ENCODE data around the gene PXYLP1. TPM values are rescaled to one million over a fixed set of nuclear protein-coding genes. Genes with fewer than 3 reads are reported as not detected.

PXYLP1 gene
- total and polyA plus RNA-seq, 2 donors (not counting 1 experiment from before 2014, with no cell fraction given) = 1.4 to 4.5 TPM

GRCh38 chr3:141202682-141203081 is 28.9 kb upstream of the PXYLP1 start:
- no peak overlapping the region for H3K27ac Mint-ChIP-seq
- Histone ChIP-seq H3K27ac (ENCODE audit: low read length in 2 of 2) (no peak overlapping the region), H3K9ac (ENCODE audit: low read length) (no peak overlapping the region), H3K79me2 (ENCODE audit: control insufficient read depth, insufficient read depth, low read length) (no peaks in the 10 kb centered on the region), H3K4me2 (replicated peaks; ENCODE audit: low read depth, low read length, poor library complexity, severe bottlenecking) (no peak overlapping the region), H3K4me3 (ENCODE audit: control extremely low read depth in 1 of 5, extremely low read depth in 1 of 5, insufficient read depth in 1 of 5, low read depth in 2 of 5, low read length in 4 of 5) (no peak overlapping the region), H2AFZ (ENCODE audit: insufficient read depth, low read depth, low read length, poor library complexity, severe bottlenecking) (no peak overlapping the region), H3K4me1 (ENCODE audit: control insufficient read depth in 2 of 2, insufficient read depth in 2 of 2, low read length in 2 of 2) (no peaks in the 10 kb centered on the region), H3K36me3 (replicated peaks in 1 of 2; ENCODE audit: control extremely low read depth in 1 of 2, control insufficient read depth in 1 of 2, extremely low read depth in 1 of 2, insufficient read depth in 2 of 2, low read length in 1 of 2) (no peaks in the 10 kb centered on the region), H4K20me1 (ENCODE audit: control insufficient read depth, insufficient read depth, low read length, poor library complexity, severe bottlenecking) (no peaks in the 10 kb centered on the region), H3K27me3 (replicated peaks in 1 of 4; ENCODE audit: control extremely low read depth in 1 of 4, control insufficient read depth in 3 of 4, insufficient read depth in 4 of 4, low read length in 3 of 4) (no peaks in the 10 kb centered on the region), H3K9me3 (ENCODE audit: control extremely low read depth in 1 of 3, control insufficient read depth in 2 of 3, insufficient read depth in 1 of 3, low read length in 2 of 3) (no peaks in the 10 kb centered on the region)
- H3K27me3 Mint-ChIP-seq = peaks cover 33% of the 10 kb centered on the region
- CTCF ChIA-PET = no interaction called here
- no peak overlapping the region for H3K4me3 Mint-ChIP-seq
- intact Hi-C loops (cut with micrococcal nuclease) = no loop called here
- TF ChIP-seq, protein P1, sequence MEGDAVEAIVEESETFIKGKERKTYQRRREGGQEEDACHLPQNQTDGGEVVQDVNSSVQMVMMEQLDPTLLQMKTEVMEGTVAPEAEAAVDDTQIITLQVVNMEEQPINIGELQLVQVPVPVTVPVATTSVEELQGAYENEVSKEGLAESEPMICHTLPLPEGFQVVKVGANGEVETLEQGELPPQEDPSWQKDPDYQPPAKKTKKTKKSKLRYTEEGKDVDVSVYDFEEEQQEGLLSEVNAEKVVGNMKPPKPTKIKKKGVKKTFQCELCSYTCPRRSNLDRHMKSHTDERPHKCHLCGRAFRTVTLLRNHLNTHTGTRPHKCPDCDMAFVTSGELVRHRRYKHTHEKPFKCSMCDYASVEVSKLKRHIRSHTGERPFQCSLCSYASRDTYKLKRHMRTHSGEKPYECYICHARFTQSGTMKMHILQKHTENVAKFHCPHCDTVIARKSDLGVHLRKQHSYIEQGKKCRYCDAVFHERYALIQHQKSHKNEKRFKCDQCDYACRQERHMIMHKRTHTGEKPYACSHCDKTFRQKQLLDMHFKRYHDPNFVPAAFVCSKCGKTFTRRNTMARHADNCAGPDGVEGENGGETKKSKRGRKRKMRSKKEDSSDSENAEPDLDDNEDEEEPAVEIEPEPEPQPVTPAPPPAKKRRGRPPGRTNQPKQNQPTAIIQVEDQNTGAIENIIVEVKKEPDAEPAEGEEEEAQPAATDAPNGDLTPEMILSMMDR (IDR thresholded peaks at IDR 0.05) = no peak
- no peak for TF ChIP-seq EZH2 (IDR thresholded peaks at IDR 0.05; ENCODE audit: borderline replicate concordance, insufficient read depth, low read depth, low read length, poor library complexity, severe bottlenecking)
- DNase-seq = no peak
- ATAC-seq (ENCODE audit: low read depth) = no peak
- no peaks in the 10 kb centered on the region for H3K9me3 Mint-ChIP-seq (ENCODE audit: insufficient read depth)
- no CpG with 5 or more reads among the region's 4 CpGs for WGBS (ENCODE audit: insufficient coverage)
- H3K4me1 Mint-ChIP-seq = no peaks in the 10 kb centered on the region
- POLR2A ChIA-PET = no interaction called here

DNA sequence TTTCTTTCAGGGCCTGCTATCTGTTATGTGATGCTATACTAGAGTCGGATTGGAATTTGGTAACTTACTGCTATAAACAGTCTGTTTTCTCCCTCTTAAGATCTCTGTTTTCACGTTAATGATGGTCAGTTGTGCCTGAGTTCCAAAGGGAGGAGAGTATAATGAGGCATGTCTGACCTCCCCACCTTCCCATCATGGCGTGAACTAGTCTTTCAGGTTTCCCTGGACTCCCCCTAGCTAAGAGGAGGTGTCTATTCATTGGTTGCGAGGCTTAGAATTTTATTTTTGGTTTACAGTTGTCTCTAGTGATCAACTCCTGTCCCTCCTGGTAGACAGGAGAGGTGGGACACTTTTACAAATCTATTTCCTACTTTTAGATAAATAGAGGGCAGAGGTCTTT is 27.8 kb upstream of the PXYLP1 start:
- ATAC-seq (ENCODE audit: low read depth) (no peak), DNase-seq (no peak)
- H4K20me1 ChIP-seq (ENCODE audit: control insufficient read depth, insufficient read depth, low read length, poor library complexity, severe bottlenecking) = no peaks in the 10 kb centered on the region
- ChIA-PET POLR2A (no interaction called here), CTCF (no interaction called here)
- H3K79me2 ChIP-seq (ENCODE audit: control insufficient read depth, insufficient read depth, low read length) = no peaks in the 10 kb centered on the region
- no CpG with 5 or more reads among the region's 4 CpGs for WGBS (ENCODE audit: insufficient coverage)
- no peak overlapping the region for H3K9ac ChIP-seq (ENCODE audit: low read length)
- no peak overlapping the region for H3K4me3 ChIP-seq (ENCODE audit: control extremely low read depth in 1 of 5, extremely low read depth in 1 of 5, insufficient read depth in 1 of 5, low read depth in 2 of 5, low read length in 4 of 5)
- intact Hi-C loops (cut with micrococcal nuclease) = no loop called here
- no peaks in the 10 kb centered on the region for H3K9me3 ChIP-seq (ENCODE audit: control extremely low read depth in 1 of 3, control insufficient read depth in 2 of 3, insufficient read depth in 1 of 3, low read length in 2 of 3)
- Mint-ChIP-seq H3K4me1 (no peaks in the 10 kb centered on the region), H3K9me3 (ENCODE audit: insufficient read depth) (no peaks in the 10 kb centered on the region), H3K27me3 (peaks cover 32% of the 10 kb centered on the region), H3K27ac (no peak overlapping the region), H3K4me3 (no peak overlapping the region)
- no peaks in the 10 kb centered on the region for H3K4me1 ChIP-seq (ENCODE audit: control insufficient read depth in 2 of 2, insufficient read depth in 2 of 2, low read length in 2 of 2)
- H3K27ac ChIP-seq (ENCODE audit: low read length in 2 of 2) = no peak overlapping the region
- no peak overlapping the region for H2AFZ ChIP-seq (ENCODE audit: insufficient read depth, low read depth, low read length, poor library complexity, severe bottlenecking)
- H3K4me2 ChIP-seq (replicated peaks; ENCODE audit: low read depth, low read length, poor library complexity, severe bottlenecking) = no peak overlapping the region
- no peaks in the 10 kb centered on the region for H3K36me3 ChIP-seq (replicated peaks in 1 of 2; ENCODE audit: control extremely low read depth in 1 of 2, control insufficient read depth in 1 of 2, extremely low read depth in 1 of 2, insufficient read depth in 2 of 2, low read length in 1 of 2)
- TF ChIP-seq, protein P1 (IDR thresholded peaks at IDR 0.05) = no peak
- TF ChIP-seq EZH2 (IDR thresholded peaks at IDR 0.05; ENCODE audit: borderline replicate concordance, insufficient read depth, low read depth, low read length, poor library complexity, severe bottlenecking) = no peak
- no peaks in the 10 kb centered on the region for H3K27me3 ChIP-seq (replicated peaks in 1 of 4; ENCODE audit: control extremely low read depth in 1 of 4, control insufficient read depth in 3 of 4, insufficient read depth in 4 of 4, low read length in 3 of 4)

All from B cell (primary cell).